Measurements from ENCODE around the gene SH3BGRL2. TPM values are rescaled to one million over a fixed set of nuclear protein-coding genes. Genes with fewer than 3 reads are reported as not detected.
A peak's percentile ranks its signal among the peaks of the same experiment; 100 is the strongest.
"Not testable (repeated sequence)": the region's sequence is repeated elsewhere in the genome, so short reads cannot be mapped to it uniquely, and the experiment has no call there.

Gene SH3BGRL2
- total RNA-seq, 1 experiment from 2014 or later: 27.4 TPM

GRCh38 chr6:79613912-79614311, 17.2 kb upstream of the SH3BGRL2 start:
- Histone ChIP-seq H3K27me3 (ENCODE audit: insufficient read depth, low read depth) (no peaks in the 10 kb centered on the region), H3F3A (ENCODE audit: insufficient read depth, low read depth) (peaks cover 11% of the 10 kb centered on the region; the same call in 1 of the 2 replicates), H2AFZ (no peak overlapping the region), H3K27ac (no peak overlapping the region), H3K79me2 (ENCODE audit: low read depth) (no peaks in the 10 kb centered on the region), H3K9me2 (ENCODE audit: insufficient read depth) (no peaks in the 10 kb centered on the region), H3K36me3 (ENCODE audit: low read depth) (no peaks in the 10 kb centered on the region), H3K9me3 (ENCODE audit: insufficient read depth, low read depth) (no peaks in the 10 kb centered on the region), H4K20me1 (ENCODE audit: insufficient read depth) (no peaks in the 10 kb centered on the region), H3K4me2 (no peak overlapping the region), H3K4me3 (no peak overlapping the region), H3K4me1 (replicated peaks; ENCODE audit: insufficient read depth) (peaks cover 28% of the 10 kb centered on the region; the same call in 1 of the 2 replicates)
- BruUV-seq (replicated peaks): no TSS peak
- no peak for DNase-seq
- POLR2A ChIA-PET (ENCODE audit: unreplicated experiment): no interaction called here
- intact Hi-C loops (cut with micrococcal nuclease; ENCODE audit: unreplicated experiment): loop anchor here (5.0 kb wide), 1 partner anchor 77 kb away; the partner anchor contains the start of gene LCA5
- no peak for TF ChIP-seq EZH2 (IDR thresholded peaks at IDR 0.05; ENCODE audit: low read depth)
- TF ChIP-seq, protein P1, sequence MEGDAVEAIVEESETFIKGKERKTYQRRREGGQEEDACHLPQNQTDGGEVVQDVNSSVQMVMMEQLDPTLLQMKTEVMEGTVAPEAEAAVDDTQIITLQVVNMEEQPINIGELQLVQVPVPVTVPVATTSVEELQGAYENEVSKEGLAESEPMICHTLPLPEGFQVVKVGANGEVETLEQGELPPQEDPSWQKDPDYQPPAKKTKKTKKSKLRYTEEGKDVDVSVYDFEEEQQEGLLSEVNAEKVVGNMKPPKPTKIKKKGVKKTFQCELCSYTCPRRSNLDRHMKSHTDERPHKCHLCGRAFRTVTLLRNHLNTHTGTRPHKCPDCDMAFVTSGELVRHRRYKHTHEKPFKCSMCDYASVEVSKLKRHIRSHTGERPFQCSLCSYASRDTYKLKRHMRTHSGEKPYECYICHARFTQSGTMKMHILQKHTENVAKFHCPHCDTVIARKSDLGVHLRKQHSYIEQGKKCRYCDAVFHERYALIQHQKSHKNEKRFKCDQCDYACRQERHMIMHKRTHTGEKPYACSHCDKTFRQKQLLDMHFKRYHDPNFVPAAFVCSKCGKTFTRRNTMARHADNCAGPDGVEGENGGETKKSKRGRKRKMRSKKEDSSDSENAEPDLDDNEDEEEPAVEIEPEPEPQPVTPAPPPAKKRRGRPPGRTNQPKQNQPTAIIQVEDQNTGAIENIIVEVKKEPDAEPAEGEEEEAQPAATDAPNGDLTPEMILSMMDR (conservative IDR thresholded peaks at IDR 0.05): no peak
- CTCF ChIA-PET: no interaction called here

- Histone ChIP-seq H3K4me3 (no peak overlapping the region), H4K20me1 (ENCODE audit: insufficient read depth) (no peaks in the 10 kb centered on the region), H3K9me3 (ENCODE audit: insufficient read depth, low read depth) (no peaks in the 10 kb centered on the region), H3K4me2 (no peak overlapping the region), H3K36me3 (ENCODE audit: low read depth) (no peaks in the 10 kb centered on the region), H3K79me2 (ENCODE audit: low read depth) (no peaks in the 10 kb centered on the region), H3K27ac (no peak overlapping the region), H3F3A (ENCODE audit: insufficient read depth, low read depth) (peaks cover 11% of the 10 kb centered on the region; the same call in 1 of the 2 replicates), H3K9me2 (ENCODE audit: insufficient read depth) (no peaks in the 10 kb centered on the region), H3K4me1 (replicated peaks; ENCODE audit: insufficient read depth) (peaks cover 27% of the 10 kb centered on the region; the same call in 1 of the 2 replicates), H3K27me3 (ENCODE audit: insufficient read depth, low read depth) (no peaks in the 10 kb centered on the region), H2AFZ (no peak overlapping the region)
- CTCF ChIA-PET: no interaction called here
- intact Hi-C loops (cut with micrococcal nuclease; ENCODE audit: unreplicated experiment): loop anchor here (5.0 kb wide), 1 partner anchor 77 kb away; the partner anchor contains the start of gene LCA5
- POLR2A ChIA-PET (ENCODE audit: unreplicated experiment): no interaction called here
- DNase-seq: no peak
- no peak for TF ChIP-seq EZH2 (IDR thresholded peaks at IDR 0.05; ENCODE audit: low read depth)
- TF ChIP-seq, protein P1 (conservative IDR thresholded peaks at IDR 0.05): no peak
- no TSS peak for BruUV-seq (replicated peaks)
These were observed 16.5 kb upstream of the SH3BGRL2 start for GRCh38 chr6:79614326-79615305.

- Histone ChIP-seq H3F3A (ENCODE audit: insufficient read depth, low read depth) (peaks cover 11% of the 10 kb centered on the region; the same call in 1 of the 2 replicates), H3K27ac (peak overlapping the region; percentile 34), H3K79me2 (ENCODE audit: low read depth) (no peaks in the 10 kb centered on the region), H3K4me2 (peak overlapping the region; percentile 37), H3K27me3 (ENCODE audit: insufficient read depth, low read depth) (no peaks in the 10 kb centered on the region), H3K9me2 (ENCODE audit: insufficient read depth) (no peaks in the 10 kb centered on the region), H4K20me1 (ENCODE audit: insufficient read depth) (no peaks in the 10 kb centered on the region), H2AFZ (peak overlapping the region; percentile 82), H3K4me3 (no peak overlapping the region), H3K36me3 (ENCODE audit: low read depth) (no peaks in the 10 kb centered on the region), H3K4me1 (replicated peaks; ENCODE audit: insufficient read depth) (peaks cover 13% of the 10 kb centered on the region; the same call in 1 of the 2 replicates), H3K9me3 (ENCODE audit: insufficient read depth, low read depth) (no peaks in the 10 kb centered on the region)
- no TSS peak for BruUV-seq (replicated peaks)
- peak in 1 of 2 experiments; percentile 64 for DNase-seq
- TF ChIP-seq, protein P1 (conservative IDR thresholded peaks at IDR 0.05): no peak
- TF ChIP-seq EZH2 (IDR thresholded peaks at IDR 0.05; ENCODE audit: low read depth): no peak
- CTCF ChIA-PET: no interaction called here
- intact Hi-C loops (cut with micrococcal nuclease; ENCODE audit: unreplicated experiment): no loop called here
- POLR2A ChIA-PET (ENCODE audit: unreplicated experiment): no interaction called here
These were observed 13.6 kb upstream of the SH3BGRL2 start for GRCh38 chr6:79617518-79617941.

- POLR2A ChIA-PET (ENCODE audit: unreplicated experiment); H3K4me2 ChIP-seq; intact Hi-C loops (cut with micrococcal nuclease; ENCODE audit: unreplicated experiment); H3K79me2 ChIP-seq (ENCODE audit: low read depth); BruUV-seq (replicated peaks); H3K9me2 ChIP-seq (ENCODE audit: insufficient read depth); H3K27me3 ChIP-seq (ENCODE audit: insufficient read depth, low read depth); H3K36me3 ChIP-seq (ENCODE audit: low read depth); H2AFZ ChIP-seq; CTCF ChIA-PET; H3K9me3 ChIP-seq (ENCODE audit: insufficient read depth, low read depth); H4K20me1 ChIP-seq (ENCODE audit: insufficient read depth); H3K27ac ChIP-seq; H3K4me3 ChIP-seq; DNase-seq: not testable (repeated sequence)
- Histone ChIP-seq H3F3A (ENCODE audit: insufficient read depth, low read depth) (peaks cover 11% of the 10 kb centered on the region; the same call in 1 of the 2 replicates), H3K4me1 (replicated peaks; ENCODE audit: insufficient read depth) (peaks cover 13% of the 10 kb centered on the region; the same call in 1 of the 2 replicates)
These were observed 12.7 kb upstream of the SH3BGRL2 start for GRCh38 chr6:79618425-79618824.
